H7 (cell line): Measurements from ENCODE around the gene MXRA8. TPM values are rescaled to one million over a fixed set of nuclear protein-coding genes. Genes with fewer than 3 reads are reported as not detected.

Experiments
- DNase-seq: peaks from one replicate; pipeline ENCODE4 v3.0.0; 2012
- H3K27me3 ChIP-seq: 2 replicates; pipeline ENCODE4 v1.6.0; 2011; ENCODE audit warnings: mild to moderate bottlenecking, low read length; ENCODE audit not compliant: control insufficient read depth, insufficient read depth
- H3K36me3 ChIP-seq: replicated peaks from 2 replicates; pipeline ENCODE4 v1.5.1; 2011; ENCODE audit warnings: low read length; ENCODE audit not compliant: control insufficient read depth, insufficient read depth
- H3K4me3 ChIP-seq: 2 replicates; pipeline ENCODE4 v1.5.1; 2011; ENCODE audit warnings: low read depth, mild to moderate bottlenecking, control low read depth, low read length, moderate library complexity; ENCODE audit not compliant: insufficient read depth
- total RNA-seq: library from RNA; depleted of rRNA; stranded (reverse); fragments of >200 nt; shearing (Covaris generic); gene quantifications from 2 replicates; pipeline ENCODE4 v1.2.3, GENCODE V29; 2014

The MXRA8 gene
- total RNA-seq, 1 experiment from 2014 or later: 80.1 TPM

DNA sequence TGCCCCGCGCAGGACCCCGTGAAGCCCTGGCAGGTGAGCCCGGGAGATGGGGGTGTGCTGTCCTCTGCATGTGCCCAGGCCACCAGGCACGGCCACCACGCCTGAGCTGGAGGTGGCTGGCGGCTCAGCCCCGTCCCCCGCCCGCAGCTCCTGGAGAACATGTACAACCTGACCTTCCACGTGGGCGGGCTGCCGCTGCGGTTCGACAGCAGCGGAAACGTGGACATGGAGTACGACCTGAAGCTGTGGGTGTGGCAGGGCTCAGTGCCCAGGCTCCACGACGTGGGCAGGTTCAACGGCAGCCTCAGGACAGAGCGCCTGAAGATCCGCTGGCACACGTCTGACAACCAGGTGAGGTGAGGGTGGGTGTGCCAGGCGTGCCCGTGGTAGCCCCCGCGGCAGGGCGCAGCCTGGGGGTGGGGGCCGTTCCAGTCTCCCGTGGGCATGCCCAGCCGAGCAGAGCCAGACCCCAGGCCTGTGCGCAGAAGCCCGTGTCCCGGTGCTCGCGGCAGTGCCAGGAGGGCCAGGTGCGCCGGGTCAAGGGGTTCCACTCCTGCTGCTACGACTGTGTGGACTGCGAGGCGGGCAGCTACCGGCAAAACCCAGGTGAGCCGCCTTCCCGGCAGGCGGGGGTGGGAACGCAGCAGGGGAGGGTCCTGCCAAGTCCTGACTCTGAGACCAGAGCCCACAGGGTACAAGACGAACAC is 25.4 kb downstream of the MXRA8 start:
- Histone ChIP-seq H3K4me3 (no peak overlapping the region), H3K27me3 (no peaks in the 10 kb centered on the region), H3K36me3 (no peaks in the 10 kb centered on the region; the same call in 1 of the 2 replicates)
- peak; percentile 67 for DNase-seq

DNA sequence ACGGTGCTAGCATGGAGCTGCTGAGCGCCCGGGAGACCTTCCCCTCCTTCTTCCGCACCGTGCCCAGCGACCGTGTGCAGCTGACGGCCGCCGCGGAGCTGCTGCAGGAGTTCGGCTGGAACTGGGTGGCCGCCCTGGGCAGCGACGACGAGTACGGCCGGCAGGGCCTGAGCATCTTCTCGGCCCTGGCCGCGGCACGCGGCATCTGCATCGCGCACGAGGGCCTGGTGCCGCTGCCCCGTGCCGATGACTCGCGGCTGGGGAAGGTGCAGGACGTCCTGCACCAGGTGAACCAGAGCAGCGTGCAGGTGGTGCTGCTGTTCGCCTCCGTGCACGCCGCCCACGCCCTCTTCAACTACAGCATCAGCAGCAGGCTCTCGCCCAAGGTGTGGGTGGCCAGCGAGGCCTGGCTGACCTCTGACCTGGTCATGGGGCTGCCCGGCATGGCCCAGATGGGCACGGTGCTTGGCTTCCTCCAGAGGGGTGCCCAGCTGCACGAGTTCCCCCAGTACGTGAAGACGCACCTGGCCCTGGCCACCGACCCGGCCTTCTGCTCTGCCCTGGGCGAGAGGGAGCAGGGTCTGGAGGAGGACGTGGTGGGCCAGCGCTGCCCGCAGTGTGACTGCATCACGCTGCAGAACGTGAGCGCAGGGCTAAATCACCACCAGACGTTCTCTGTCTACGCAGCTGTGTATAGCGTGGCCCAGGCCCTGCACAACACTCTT is 26.2 kb downstream of the MXRA8 start:
- Histone ChIP-seq H3K4me3 (no peak overlapping the region), H3K36me3 (no peaks in the 10 kb centered on the region; the same call in 1 of the 2 replicates), H3K27me3 (no peaks in the 10 kb centered on the region)
- peak; percentile 72 for DNase-seq

DNA sequence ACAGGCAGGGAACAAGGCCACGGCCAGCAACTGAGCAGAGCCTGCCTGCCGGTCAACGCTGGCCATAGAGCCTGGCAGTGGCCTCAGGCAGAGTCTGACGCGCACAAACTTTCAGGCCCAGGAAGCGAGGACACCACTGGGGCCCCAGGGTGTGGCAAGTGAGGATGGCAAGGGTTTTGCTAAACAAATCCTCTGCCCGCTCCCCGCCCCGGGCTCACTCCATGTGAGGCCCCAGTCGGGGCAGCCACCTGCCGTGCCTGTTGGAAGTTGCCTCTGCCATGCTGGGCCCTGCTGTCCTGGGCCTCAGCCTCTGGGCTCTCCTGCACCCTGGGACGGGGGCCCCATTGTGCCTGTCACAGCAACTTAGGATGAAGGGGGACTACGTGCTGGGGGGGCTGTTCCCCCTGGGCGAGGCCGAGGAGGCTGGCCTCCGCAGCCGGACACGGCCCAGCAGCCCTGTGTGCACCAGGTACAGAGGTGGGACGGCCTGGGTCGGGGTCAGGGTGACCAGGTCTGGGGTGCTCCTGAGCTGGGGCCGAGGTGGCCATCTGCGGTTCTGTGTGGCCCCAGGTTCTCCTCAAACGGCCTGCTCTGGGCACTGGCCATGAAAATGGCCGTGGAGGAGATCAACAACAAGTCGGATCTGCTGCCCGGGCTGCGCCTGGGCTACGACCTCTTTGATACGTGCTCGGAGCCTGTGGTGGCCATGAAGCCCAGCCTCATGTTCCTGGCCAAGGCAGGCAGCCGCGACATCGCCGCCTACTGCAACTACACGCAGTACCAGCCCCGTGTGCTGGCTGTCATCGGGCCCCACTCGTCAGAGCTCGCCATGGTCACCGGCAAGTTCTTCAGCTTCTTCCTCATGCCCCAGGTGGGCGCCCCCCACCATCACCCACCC is 27.0 kb downstream of the MXRA8 start, which contains the start of gene TAS1R3:
TAS1R3 (plus strand) TSS at position 213 of the 898 bp plus-strand sequence; CDS start at position 279, 66 bp downstream.
- H3K27me3 ChIP-seq: no peaks in the 10 kb centered on the region
- no peak within 1 kb of the TSS for H3K4me3 ChIP-seq
- no peaks in the 10 kb centered on the region for H3K36me3 ChIP-seq
- DNase-seq: peak; percentile 71

DNA sequence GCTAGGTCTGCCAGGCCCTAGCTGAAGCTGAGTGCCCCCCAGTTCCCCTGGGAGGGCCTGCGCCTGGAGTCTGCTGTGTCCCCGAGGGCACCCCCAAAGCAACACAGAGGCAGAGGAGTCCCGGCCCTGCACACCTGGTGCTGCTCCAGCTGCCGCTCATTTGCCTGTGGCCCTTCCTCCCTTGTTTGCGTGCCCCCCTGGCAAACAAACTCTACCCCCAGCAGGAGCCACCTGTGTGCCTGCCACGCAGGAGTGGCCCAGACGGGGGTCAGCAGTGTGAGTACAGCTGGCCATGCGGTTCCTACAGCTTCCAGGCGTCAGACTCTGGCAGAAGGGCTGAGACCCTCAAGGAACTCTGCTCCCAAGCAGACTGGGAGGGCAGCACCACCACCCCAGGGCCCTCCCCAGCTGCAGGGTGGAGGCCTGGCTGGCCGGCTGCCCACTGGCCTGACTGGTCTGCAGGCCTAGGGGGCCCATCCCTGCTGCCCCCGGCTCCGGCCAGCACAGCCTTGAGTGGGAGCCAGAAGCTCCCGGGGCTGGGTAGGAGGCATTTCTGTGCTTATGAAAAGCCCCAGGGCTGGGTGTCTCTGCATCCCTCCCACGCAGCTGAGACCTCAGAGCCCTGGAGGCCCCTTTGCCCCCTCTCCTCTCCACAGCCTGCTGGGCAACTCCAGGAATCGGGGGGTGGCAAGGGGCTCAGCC is 27.8 kb downstream of the MXRA8 start:
- DNase-seq: peak; percentile 69
- Histone ChIP-seq H3K27me3 (no peaks in the 10 kb centered on the region), H3K4me3 (no peak overlapping the region), H3K36me3 (no peaks in the 10 kb centered on the region)

DNA sequence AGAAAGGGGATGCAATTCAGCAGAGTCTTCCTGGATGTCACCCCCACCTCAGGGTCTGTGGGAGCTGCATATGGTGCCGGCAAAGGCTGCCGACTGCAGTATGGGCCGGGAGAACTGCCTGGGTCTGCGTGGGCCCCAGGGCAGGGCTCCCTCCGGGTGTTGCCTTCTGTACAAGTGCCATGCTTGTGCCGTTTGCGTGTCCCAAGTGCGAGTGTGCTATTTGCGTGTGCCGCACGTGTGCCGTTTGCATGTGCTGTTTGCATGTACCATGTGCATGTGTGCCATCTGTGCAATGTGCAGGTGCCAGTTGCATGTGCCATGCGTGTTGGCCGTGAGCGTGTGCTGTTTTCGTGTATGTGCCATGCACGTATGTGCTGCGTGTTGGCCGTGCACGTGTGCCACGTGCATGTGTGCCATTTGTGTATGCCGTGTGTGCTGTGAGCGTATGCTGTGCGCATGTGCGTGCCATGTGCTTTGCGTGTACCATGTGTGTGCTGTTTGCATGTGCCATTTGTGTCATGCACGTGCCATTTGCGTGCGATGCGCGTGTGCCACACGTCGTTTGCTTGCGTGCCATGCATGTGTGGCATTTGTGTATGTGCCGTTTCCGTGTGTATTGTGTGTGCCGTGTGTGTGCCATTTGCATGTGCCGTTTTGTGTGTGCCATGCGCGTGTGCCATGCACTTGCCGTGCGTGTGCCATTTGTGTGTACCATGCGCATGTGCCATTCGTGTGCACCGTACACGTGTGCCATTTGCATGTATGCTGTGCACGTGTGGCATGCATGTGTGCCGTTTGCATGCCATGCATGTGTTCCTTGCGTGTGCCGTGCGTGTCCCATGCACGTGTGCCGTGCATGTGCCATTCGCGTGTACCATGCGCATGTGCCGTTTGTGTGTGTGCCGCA is 28.8 kb downstream of the MXRA8 start:
- DNase-seq: peak; percentile 68

DNA sequence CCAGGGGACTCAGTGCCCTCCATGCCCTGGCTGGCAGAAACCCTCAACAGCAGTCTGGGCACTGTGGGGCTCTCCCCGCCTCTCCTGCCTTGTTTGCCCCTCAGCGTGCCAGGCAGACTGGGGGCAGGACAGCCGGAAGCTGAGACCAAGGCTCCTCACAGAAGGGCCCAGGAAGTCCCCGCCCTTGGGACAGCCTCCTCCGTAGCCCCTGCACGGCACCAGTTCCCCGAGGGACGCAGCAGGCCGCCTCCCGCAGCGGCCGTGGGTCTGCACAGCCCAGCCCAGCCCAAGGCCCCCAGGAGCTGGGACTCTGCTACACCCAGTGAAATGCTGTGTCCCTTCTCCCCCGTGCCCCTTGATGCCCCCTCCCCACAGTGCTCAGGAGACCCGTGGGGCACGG is 30.1 kb downstream of the MXRA8 start:
- Histone ChIP-seq H3K4me3 (no peak overlapping the region), H3K36me3 (no peaks in the 10 kb centered on the region), H3K27me3 (no peaks in the 10 kb centered on the region)
- DNase-seq: peak; percentile 61

More for the DNA sequence above, 28.8 kb downstream of the MXRA8 start:
- no peak overlapping the region for H3K4me3 ChIP-seq
- H3K27me3 ChIP-seq: no peaks in the 10 kb centered on the region
- no peaks in the 10 kb centered on the region for H3K36me3 ChIP-seq

DNA sequence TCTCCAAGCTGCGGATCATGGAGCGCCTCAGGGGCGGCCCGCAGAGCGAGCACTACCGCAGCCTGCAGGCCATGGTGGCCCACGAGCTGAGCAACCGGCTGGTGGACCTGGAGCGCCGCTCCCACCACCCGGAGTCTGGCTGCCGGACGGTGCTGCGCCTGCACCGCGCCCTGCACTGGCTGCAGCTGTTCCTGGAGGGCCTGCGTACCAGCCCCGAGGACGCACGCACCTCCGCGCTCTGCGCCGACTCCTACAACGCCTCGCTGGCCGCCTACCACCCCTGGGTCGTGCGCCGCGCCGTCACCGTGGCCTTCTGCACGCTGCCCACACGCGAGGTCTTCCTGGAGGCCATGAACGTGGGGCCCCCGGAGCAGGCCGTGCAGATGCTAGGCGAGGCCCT is 31.1 kb downstream of the MXRA8 start:
- no peak overlapping the region for H3K4me3 ChIP-seq
- no peak for DNase-seq
- H3K36me3 ChIP-seq: no peaks in the 10 kb centered on the region; the same call in 1 of the 2 replicates
- no peaks in the 10 kb centered on the region for H3K27me3 ChIP-seq

DNA sequence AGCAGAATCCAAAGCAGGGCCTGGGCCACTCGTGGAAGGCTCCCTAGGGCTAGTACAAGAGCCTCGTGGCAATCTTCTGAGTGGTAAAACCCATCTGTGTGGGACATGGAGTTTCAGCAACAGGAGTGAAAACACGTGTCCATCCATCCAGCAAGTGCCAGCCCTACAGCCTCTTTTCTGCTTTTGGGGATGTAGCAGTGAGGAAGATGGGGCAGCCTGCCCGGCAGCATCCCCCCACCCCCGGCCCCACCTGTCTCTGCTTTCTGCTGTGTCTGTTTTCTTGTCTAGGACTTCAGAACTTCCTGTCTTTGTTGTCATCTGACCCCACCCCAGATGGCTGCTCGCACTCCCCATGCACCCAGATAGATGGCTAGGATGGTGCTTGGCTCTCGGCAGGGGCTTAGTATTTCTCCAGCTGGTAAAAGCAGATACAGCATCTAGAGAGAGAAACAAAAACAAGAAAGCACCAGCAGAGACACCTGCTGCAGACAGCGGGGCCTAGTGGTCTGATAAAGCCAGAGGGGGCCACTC is 32.2 kb downstream of the MXRA8 start:
- H3K36me3 ChIP-seq: no peaks in the 10 kb centered on the region; the same call in 1 of the 2 replicates
- no peak overlapping the region for H3K4me3 ChIP-seq
- DNase-seq: no peak
- H3K27me3 ChIP-seq: no peaks in the 10 kb centered on the region

DNA sequence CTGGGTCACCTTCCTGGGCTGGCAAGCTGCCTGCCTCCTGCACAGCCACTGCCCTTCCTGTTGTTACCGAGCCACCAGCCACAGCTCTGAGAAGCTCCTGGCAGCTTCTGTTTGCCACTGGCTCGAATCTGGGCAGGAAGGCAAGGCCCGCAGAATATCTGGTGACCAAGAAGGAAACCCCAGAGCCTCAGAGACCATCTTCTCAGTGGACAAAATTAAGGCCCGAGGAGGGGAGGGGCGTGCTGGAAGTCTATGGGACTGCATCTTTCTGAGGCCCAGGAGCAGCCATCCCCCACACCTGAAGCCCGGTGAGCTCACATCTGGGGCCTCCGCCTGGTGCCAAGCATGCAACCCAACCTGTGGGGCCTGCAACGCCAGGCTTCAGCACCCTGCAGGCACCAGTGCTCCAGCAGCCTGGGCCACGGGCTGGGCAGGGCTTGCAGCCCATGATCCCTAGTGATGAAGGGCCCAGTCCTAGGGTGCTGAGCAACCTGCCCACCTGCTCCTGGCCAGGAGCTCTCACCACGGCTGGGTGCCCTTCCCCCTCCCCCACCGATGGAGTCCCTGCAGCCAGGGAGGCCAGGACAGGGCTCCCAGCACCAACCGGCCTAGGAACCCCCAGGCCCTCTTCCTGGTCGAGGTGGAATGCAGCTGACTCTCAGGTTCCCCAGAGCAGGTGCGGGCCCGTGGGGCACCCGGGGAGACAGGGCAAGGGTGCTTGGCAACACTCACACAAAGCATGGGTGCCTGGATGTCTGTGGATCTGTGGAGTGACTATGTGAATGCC is 32.9 kb downstream of the MXRA8 start:
- Histone ChIP-seq H3K27me3 (no peaks in the 10 kb centered on the region), H3K36me3 (peaks cover under 1% of the 10 kb centered on the region; the same call in 1 of the 2 replicates), H3K4me3 (peak overlapping the region; percentile 99)
- DNase-seq: peak; percentile 72

DNA sequence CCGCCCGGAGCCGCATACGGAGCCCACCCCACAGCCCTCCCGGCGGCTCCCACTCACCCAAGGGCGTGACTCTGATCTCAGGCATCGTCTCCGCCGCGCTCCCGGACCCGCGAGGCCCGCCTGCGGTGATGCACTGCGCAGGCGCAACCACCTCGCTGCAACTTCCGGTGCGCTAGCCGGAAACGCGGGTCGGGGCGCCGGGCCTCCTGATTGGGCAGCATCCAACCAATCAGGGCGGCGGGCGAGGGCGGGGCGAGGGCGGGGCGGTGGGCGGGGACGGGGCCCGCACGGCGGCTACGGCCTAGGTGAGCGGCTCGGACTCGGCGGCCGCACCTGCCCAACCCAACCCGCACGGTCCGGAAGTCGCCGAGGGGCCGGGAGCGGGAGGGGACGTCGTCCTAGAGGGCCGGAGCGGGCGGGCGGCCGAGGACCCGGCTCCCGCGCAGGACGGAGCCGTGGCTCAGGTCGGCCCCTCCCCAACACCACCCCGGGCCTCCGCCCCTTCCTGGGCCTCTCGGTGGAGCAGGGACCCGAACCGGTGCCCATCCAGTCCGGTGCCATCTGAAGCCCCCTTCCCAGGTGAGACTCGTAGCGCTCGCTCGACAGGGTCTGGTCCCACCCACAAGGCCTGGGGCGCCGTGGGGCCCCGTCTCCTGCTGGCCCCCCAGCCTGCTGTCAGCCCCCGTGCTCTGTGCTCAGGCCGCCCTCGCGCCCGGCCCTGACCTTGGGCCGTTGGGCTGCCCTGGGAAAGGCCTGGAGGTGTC is 33.6 kb downstream of the MXRA8 start, which contains the start of the genes CPTP and INTS11:
CPTP (plus strand) TSS at position 279 of the 764 bp plus-strand sequence. CDS start 2,109 bp downstream, outside the sequence.
INTS11 (minus strand) TSS at position 137 of the 764 bp plus-strand sequence; CDS start at position 85, 52 bp downstream.
- Histone ChIP-seq H3K4me3 (peak within 1 kb of the TSS; percentile 99), H3K36me3 (peaks cover 2% of the 10 kb centered on the region), H3K27me3 (no peaks in the 10 kb centered on the region)
- peak; percentile 100 for DNase-seq

DNA sequence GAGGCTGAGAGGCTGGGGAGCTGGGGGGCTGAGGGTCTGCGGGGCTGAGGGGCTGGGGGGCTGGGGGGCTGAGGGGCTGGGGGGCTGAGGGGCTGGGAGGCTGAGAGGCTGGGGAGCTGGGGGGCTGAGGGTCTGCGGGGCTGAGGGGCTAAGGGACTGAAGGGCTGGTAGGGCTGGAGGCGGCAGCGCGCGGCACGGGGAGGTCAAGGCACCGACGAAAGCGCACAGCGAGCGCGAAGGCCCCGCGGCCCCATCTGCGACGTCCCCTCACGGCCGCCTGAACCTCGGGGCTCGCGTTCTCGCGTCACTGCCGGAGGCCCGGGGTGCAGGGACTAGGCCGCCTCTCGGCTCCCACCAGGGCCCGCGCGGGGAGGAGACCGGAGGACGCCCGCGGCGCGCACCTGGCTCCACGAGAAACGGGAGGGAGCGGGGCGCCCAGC is 34.3 kb downstream of the MXRA8 start:
- H3K4me3 ChIP-seq: peak overlapping the region; percentile 99
- no peaks in the 10 kb centered on the region for H3K27me3 ChIP-seq
- peaks cover 6% of the 10 kb centered on the region for H3K36me3 ChIP-seq
- no peak for DNase-seq
